GM12878 (cell line): ENCODE results near the gene NOL4L. TPM values are rescaled to one million over a fixed set of nuclear protein-coding genes. Genes with fewer than 3 reads are reported as not detected.

Experiments
- ATAC-seq: fragments of 200-7000 bp; cut with Tn5 transposase; 3 replicates; pipeline ENCODE4 v1.9.1; 2020; ENCODE audit warnings: mild to moderate bottlenecking, moderate library complexity
- BruUV-seq: library from RNA; stranded (reverse); fragments of 400-500 nt; replicated peaks from 2 replicates; lab custom pipeline; 2021; lab: Mats Ljungman, UMichigan
- CTCF ChIA-PET: fragments of 300-600 bp; sonication (Branson Sonifier 250); formaldehyde crosslinking; extraction: SDS; loops from one replicate; lab custom pipeline; 2021; ENCODE audit warnings: inconsistent platforms; lab: Yijun Ruan, JAX
- POLR2A ChIA-PET: fragments of 350-600 bp; formaldehyde crosslinking; extraction: SDS; loops from one replicate; lab custom pipeline; 2021; ENCODE audit warnings: inconsistent platforms; lab: Charles Lee
- RAD21 ChIA-PET: fragments of 300-600 bp; sonication (Branson Sonifier 250); formaldehyde crosslinking; loops from one replicate; lab custom pipeline; 2023; ENCODE audit warnings: antibody characterized with exemption; ENCODE audit not compliant: unreplicated experiment; lab: Charles Lee
- SMC1A ChIA-PET: fragments of 300-600 bp; sonication (Branson Sonifier 250); formaldehyde crosslinking; loops from one replicate; lab custom pipeline; 2023; ENCODE audit not compliant: unreplicated experiment, uncharacterized antibody; lab: Charles Lee
- DNase-seq: peaks from one replicate; pipeline ENCODE4 v3.0.0-alpha.2; 2011; ENCODE audit warnings: low read depth, low spot score
- FAIRE-seq: peaks from 3 replicates; lab custom pipeline; 2011; peaks lifted over from hg19 to GRCh38; lab: Jason Lieb, UNC
- H2AFZ ChIP-seq: 2 replicates; pipeline ENCODE4 v1.6.0; 2011; ENCODE audit warnings: low read depth, low read length, control low read depth; ENCODE audit not compliant: control insufficient read depth
- H3K27ac ChIP-seq: 2 replicates; pipeline ENCODE4 v1.5.1; 2011; ENCODE audit warnings: control low read depth; ENCODE audit not compliant: control insufficient read depth, insufficient read depth
- H3K27me3 ChIP-seq, 2 experiments: replicated peaks in 1 of 2; 2 replicates each; pipeline versions ENCODE4 v1.6.0 to v1.6.1; 2011; ENCODE audit warnings: low read length in 1 of 2; ENCODE audit not compliant: control insufficient read depth in 2 of 2, insufficient read depth in 2 of 2
- H3K36me3 ChIP-seq, 2 experiments: 2 replicates each; pipeline ENCODE4 v1.5.1; 2011; ENCODE audit warnings: low read length in 1 of 2; ENCODE audit not compliant: control insufficient read depth in 2 of 2, insufficient read depth in 2 of 2
- H3K4me1 ChIP-seq: 2 replicates; pipeline ENCODE4 v1.6.1; 2011; ENCODE audit warnings: mild to moderate bottlenecking, low read length, moderate library complexity, mixed read lengths; ENCODE audit not compliant: control insufficient read depth, insufficient read depth
- H3K4me2 ChIP-seq: 2 replicates; pipeline ENCODE4 v1.6.0; 2011; ENCODE audit warnings: control low read depth; ENCODE audit not compliant: control insufficient read depth, insufficient read depth
- H3K4me3 ChIP-seq: fragments of 200-600 bp; sonication (generic); 2 replicates; pipeline ENCODE4 v1.5.1; 2016
- H3K79me2 ChIP-seq: 2 replicates; pipeline ENCODE4 v1.6.0; 2011; ENCODE audit warnings: low read length; ENCODE audit not compliant: control insufficient read depth, insufficient read depth
- H3K9ac ChIP-seq: 2 replicates; pipeline ENCODE4 v1.8.0; 2011; ENCODE audit warnings: low read length, control low read depth, mixed read lengths; ENCODE audit not compliant: control insufficient read depth, insufficient read depth
- H3K9me3 ChIP-seq: replicated peaks from 3 replicates; pipeline ENCODE4 v1.5.1; 2011; ENCODE audit warnings: mild to moderate bottlenecking, low read length; ENCODE audit not compliant: control insufficient read depth, insufficient read depth
- H4K20me1 ChIP-seq: 2 replicates; pipeline ENCODE4 v1.6.0; 2011; ENCODE audit not compliant: control insufficient read depth, insufficient read depth
- MLLT1 ChIP-seq: fragments of 450-650 bp; IDR thresholded peaks from 2 replicates; pipeline ENCODE4 v1.6.1; 2016; ENCODE audit warnings: mild to moderate bottlenecking
- MTA2 ChIP-seq: fragments of 450-650 bp; IDR thresholded peaks from 2 replicates; pipeline ENCODE4 v1.6.1; 2016; ENCODE audit warnings: low read depth, mild to moderate bottlenecking, moderate library complexity
- WGBS: methylation state at CpG from one replicate; pipeline ENCODE4 v1.1.6; 2016; ENCODE audit warnings: low lambda C conversion rate; ENCODE audit not compliant: insufficient replicate concordance, insufficient coverage; ENCODE audit errors: missing lambda C conversion rate; 5-methylcytosine and 5-hydroxymethylcytosine counted together
- in situ Hi-C: fragments of 300-500 bp; cut with MboI; formaldehyde crosslinking; loops from 9 replicates; pipeline ENCODE4 v1.14.3; 2018; ENCODE audit warnings: mixed read lengths
- intact Hi-C: fragments of 100-400 bp; cut with micrococcal nuclease; formaldehyde crosslinking; loops from one replicate; pipeline ENCODE4 v1.14.2; 2022; ENCODE audit not compliant: unreplicated experiment
- polyA plus RNA-seq, 11 experiments: library from polyadenylated mRNA; depleted of rRNA in 4 of 11; unstranded in 6 of 11; stranded (reverse) in 5 of 11; fragments of >200 nt; fragmentation: Nextera tagmentation in 4 of 11; fragmentation: Illumina TruSeq in 1 of 11; extraction: Ambion mirVana in 4 of 11; extraction: Trizol in 1 of 11; gene quantifications; 1 replicate in 1 of 11; 2 replicates in 10 of 11; pipeline versions ENCODE4 v1.2.1 to v1.2.3, GENCODE V29; 2011 to 2016; ENCODE audit warnings: inconsistent platforms in 2 of 11, missing spikeins in 2 of 11, low read depth in 1 of 11
- total RNA-seq, 4 experiments: library from RNA; depleted of rRNA in 3 of 4; stranded (reverse); fragments of >200 nt in 3 of 4; fragmentation: Illumina TruSeq in 1 of 4; extraction: Trizol in 1 of 4; gene quantifications; 2 replicates each; pipeline versions ENCODE4 v1.2.1 to v1.2.3, GENCODE V29; 2013 to 2021

The NOL4L gene
- total and polyA plus RNA-seq, 10 of the 15 experiments (the other 5 are each of a cell fraction or from before 2014, with no cell fraction given), result 2.3 to 24.0 (median 8.0) TPM

DNA sequence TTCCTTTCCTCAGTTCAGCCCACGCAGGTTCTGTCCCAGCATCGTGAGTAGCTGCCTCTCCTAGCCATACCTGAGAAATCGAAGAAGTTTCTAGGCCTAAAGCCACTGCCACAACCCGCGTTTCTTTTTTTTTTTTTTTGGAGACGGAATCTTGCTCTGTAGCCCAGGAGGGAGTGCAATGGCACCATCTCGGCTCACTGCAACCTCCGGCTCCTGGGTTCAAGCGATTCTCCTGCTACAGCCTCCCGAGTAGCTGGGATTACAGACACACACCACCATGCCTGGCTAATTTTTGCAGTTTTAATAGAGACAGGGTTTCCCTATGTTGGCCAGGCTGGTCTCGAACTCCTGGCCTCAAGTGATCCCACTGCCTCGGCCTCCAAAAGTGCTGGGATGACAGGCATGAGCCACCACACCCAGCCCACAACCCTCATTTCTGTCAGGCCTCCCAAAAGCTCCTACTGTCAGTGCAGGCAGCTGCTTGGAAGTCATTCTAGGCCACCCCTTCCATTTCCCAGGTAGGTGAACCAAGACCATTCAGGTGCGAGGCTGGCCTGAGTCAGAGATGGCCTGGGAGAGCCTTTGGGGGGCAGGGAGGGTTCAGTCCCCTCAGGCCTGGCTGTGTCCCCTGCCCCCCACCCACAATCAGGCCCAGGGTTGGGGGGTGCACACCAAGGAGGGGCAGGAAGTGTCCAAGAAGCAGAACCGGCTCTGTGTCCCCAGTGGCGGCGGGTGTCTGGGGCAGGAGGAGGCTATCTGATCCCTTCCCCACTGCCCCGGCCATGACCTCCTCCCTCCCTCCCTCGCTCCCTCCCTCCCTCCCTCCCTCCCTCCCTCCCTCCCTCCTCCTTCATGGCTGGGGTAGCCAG, 47.2 kb downstream of the NOL4L start:
- Histone ChIP-seq H3K9me3 (no peaks in the 10 kb centered on the region), H3K4me2 (peak overlapping the region; percentile 89; the same call in 1 of the 2 replicates), H3K79me2 (no peaks in the 10 kb centered on the region; the same call in 1 of the 2 replicates), H3K9ac (no peak overlapping the region), H3K4me3 (peak overlapping the region; percentile 68; the same call in 1 of the 2 replicates), H2AFZ (no peak overlapping the region), H3K27ac (no peak overlapping the region; the same call in 1 of the 2 replicates), H3K4me1 (peaks cover 46% of the 10 kb centered on the region), H3K36me3 (no peaks in the 10 kb centered on the region), H3K27me3 (no peaks in the 10 kb centered on the region), H4K20me1 (no peaks in the 10 kb centered on the region)
- ChIA-PET SMC1A (interaction anchor here (1.3 to 11.5 kb wide), 3 partner anchors 10 to 14 kb away, joined by 3 to 107 read pairs (median 5); no protein-coding TSS in a partner anchor), CTCF (interaction anchor here (0.8 to 8.6 kb wide), 5 partner anchors 13 to 114 kb away, joined by 3 to 81 read pairs (median 3); no protein-coding TSS in a partner anchor), RAD21 (interaction anchor here (0.7 to 8.3 kb wide), 4 partner anchors 14 to 113 kb away, joined by 3 to 85 read pairs (median 3); no protein-coding TSS in a partner anchor), POLR2A (interaction anchor here (0.7 kb wide), 1 partner anchor 25 kb away, joined by 4 read pairs; no protein-coding TSS in a partner anchor)
- no peak for DNase-seq
- ATAC-seq, result no peak
- no peak for FAIRE-seq
- intact Hi-C loops (loop anchor here (2.0 kb wide), 1 partner anchor 47 kb away; the partner anchor contains the start of gene NOL4L), in situ Hi-C loops (no loop called here)
- no TSS peak for BruUV-seq
- WGBS, result 87% methylated on average over 17 of the region's 18 CpGs
- TF ChIP-seq MTA2 (no peak), MLLT1 (peak; percentile 53; the same call in 1 of the 2 replicates)
